ENCODE data around the gene OXT. TPM values are rescaled to one million over a fixed set of nuclear protein-coding genes. Genes with fewer than 3 reads are reported as not detected.

Gene OXT
- total RNA-seq, 1 donor from 2014 or later, result not detected

DNA sequence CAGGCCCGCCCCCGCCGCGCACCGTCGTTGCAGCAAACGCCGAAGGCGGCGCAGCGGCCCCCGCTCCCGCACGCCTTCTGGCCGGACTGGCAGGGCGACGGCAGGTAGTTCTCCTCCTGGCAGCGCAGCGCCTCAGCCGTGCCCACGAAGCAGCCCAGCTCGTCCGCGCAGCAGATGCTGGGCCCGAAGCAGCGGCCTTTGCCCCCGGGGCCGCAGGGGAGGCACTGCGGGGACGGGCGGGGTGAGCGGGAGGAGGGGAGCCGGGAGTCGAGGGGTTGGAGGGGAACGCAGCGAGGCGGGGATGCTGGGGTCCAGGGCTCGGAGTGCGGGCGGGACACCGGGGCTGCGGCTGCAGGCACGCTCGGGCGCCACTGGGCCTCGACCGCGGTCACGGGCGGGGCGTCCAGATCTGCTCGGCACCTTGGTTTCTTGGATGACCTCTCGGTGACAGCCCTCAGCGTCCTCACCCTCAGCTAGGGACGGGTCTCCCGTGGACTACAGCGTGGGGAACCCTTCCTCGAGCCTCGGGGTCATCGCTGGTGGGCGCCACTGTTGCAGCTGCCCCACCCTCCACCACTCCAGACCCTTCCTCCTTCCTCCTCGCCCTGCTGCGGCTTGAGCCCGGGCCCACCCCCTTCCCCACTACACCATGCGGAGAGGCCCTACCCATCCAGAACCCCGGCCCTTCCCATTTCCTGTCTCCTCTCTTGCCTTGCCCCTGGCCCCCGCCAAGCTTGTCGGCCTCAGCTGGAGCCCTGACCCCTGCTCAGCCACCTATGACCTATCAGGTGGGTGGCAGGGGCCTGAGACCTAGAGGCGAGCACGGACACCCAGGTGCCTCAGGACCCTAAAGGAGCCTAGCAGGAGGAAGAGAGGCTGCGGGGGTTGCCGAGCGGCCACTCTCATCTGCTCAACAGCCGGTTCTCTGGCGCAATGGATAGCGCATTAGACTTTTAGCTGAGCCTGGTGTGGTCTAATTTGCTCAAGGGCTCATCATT is 11.8 kb downstream of the OXT start:
- no peak for DNase-seq (ENCODE audit: low spot score in 2 of 2)
- no peak for FAIRE-seq

DNA sequence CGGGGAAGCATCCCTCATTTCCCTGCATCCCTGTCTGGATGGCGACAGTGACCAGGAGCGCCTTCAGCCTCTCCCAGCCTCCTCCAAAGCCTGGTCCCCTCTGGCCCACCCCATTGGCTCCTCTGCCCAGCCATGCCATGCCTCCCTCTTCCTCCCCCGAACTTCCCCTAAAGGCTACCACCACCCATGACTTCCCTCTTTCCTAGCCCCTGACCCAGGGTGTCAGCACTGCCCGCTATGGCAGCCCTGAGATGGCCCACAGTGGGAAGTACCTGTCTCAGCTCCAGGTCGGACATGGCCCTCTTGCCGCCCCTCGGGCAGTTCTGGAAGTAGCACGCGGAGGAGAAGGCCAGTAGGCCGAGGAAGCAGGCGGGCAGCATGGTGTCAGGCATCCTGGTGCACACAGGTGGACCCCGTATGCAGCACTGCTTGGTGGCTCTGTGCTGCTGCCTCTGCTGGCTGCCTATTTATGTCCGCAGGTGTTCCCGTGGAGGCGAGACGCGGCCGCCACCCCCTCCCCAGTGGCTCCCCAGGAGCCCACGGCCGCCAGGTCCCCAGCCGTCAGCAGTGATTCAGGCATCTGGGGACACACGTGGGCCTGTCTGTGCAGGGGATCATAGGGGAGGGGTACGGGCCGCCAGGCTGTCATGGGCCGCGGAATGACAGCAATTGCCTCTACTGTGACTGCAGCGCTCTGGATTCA is 13.0 kb downstream of the OXT start, which contains the start of gene AVP:
AVP (minus strand) TSS at position 442 of the 703 bp plus-strand sequence; CDS start at position 392, 50 bp downstream.
- FAIRE-seq (no peak), DNase-seq (ENCODE audit: low spot score in 2 of 2) (no peak)

DNA sequence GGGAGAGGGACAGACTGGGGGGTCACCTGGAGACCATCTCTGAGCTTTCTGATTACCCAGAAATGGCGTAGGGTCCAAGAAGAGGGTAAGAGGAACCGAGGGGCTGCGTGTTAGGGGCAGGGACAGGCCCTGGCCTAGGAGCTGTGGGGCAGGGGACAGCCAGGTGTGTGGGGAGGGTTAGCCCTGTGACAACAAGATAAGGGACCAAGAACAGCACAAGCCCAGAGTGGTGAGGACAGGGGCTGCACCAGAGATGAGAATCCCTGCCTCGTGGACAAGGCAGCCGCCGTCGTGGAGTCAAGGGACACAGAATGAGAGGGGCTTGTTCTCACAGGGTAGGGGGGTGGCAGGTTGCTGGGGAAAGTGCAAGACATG is 13.6 kb downstream of the OXT start:
- DNase-seq (ENCODE audit: low spot score in 2 of 2) (no peak), FAIRE-seq (no peak)

DNA sequence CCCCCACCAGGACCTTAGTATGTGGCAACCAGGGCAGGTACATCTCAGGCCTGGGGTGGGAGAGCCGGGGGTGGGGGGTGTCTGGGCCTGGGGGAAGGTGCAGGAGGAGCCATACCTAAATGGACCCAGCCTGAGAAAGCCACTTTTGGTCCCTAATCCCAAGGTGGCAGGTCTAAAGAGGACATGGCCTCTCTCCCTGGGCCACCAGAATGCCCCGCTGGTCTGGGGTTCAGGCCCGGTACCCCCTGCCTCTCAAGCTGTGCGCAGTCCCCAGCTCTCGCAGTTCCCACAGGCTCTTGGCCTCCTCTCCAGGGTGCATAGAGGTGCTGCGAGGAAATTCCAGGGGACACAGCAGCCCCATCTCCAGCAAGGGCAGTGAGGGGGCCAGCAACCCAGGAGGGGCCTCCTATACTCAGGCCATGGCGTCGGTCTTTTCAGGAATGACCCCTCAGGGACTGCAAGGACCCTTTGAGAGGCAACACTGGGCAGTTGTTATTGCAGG is 14.2 kb downstream of the OXT start:
- FAIRE-seq, result no peak
- DNase-seq (ENCODE audit: low spot score in 2 of 2), result no peak

DNA sequence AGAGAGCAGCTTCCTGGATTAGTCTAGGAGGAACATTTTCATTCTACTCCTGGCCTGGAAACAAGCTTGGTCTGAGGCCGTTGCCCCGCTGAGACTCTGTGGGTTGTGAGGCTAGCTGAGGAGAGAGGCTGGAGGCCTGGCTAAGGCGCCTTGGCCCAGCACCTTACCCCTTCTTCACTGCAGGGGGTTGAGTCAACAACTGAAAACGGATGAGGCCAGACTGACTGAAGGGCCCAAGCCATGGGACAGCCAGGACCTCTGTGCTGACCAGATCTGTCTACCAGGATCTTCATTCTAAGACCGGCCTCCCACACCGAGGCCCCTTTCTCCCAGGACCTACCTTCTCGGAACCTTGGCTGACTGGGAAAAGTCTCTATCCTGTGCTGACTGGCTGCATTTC is 16.6 kb downstream of the OXT start:
- no peak for FAIRE-seq
- DNase-seq (ENCODE audit: low spot score in 2 of 2), result no peak

DNA sequence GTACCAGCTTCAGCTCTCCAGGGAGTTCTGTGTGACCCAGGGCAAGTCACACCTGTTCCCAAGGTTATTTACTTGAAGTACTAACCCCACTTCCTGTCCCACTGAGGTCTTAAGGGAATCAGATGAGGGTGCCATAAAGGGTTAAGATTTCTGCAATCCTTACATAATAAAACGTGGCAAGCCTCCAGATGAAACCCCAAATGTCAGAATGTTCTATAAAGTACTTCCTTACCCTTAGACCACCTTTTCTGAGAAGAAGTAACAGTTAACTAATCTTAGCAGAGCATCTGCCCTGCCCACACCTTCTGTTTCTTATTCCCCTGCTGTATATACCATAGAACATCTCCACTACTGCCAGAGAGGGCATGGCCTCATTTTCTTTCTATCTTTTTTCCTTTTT is 19.1 kb downstream of the OXT start:
- no peak for FAIRE-seq
- no peak for DNase-seq (ENCODE audit: low spot score in 2 of 2)

DNA sequence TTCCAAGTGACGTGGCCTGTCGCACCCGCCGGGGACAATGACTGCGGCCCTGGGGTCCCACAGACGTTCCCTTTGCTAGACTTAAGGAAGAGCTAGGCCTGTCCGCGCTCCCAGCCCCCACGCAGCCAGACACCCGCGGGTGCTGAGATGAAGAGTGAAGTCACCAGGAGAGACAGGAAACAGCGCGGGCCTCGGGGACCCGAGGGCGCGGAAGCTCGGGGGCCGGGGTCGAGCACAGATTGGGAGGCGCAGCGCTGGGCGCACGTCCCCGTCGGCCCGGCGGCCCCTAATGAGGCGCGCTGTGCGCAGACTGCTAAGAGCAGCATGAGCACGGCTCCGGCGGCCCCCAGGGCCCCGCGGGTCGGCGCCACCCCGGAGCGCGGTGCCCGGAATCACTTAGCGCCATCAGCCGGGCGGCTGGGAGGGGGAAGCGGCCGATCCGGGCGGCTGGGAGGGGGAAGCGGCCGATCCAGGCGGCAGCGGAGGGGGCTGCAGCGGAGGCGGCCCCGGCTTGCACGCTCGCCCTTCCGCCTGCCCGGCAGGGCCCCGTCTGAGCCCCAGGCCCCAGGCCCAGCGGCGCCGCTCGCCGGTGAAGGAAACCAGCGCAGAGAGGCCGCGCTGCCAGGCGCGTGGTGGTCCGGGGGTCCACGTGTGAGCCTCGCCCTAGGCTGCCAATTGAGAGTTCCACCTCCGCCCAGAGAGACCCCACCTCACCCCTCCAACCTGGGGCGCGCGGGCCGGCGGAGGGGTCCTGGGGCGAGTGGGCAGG is 21.4 kb downstream of the OXT start:
- DNase-seq (ENCODE audit: low spot score in 2 of 2), result no peak

GRCh38 chr20:3093861-3094361 is 22.5 kb downstream of the OXT start:
- no peak for DNase-seq (ENCODE audit: low spot score in 2 of 2)
- no peak for FAIRE-seq

More for the DNA sequence above, 21.4 kb downstream of the OXT start:
- no peak for FAIRE-seq

DNA sequence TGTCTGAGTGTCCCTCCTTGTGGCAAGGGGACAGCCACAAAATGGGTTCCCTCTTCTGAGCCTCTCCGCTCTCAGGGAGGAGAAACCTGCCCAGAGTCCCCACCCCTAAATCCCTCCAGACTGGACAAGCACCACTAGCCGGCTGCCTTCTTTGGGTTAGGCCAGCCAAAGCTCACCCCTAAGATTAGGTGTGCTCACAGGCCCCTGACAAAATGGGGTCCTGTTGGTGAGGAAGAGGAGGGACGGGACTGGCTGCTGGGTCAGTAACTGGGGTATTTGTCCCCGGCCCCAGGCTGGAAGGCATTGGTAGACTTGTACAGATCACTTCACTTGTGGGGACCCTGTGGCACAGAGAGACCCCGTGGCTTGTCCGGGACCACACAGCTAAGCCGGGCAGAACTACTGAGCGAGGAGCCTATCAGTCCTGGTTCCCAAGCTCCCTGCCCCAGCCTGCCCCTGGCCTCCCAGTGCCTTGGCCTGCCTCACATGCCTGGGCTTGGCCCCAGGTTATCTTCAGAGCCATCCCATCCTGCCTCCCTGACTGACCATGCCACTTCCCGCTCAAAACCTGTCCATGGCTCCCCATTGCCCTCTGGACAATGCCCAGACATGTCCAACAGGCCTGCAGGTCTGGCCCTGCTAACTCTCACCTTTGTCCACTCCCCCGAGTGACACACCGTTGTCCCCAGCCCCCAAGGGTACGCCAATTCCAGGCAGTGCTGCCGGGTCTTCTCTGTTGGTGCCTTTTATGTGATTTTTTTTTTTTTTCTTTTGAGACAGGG is 23.6 kb downstream of the OXT start:
- DNase-seq (ENCODE audit: low spot score in 2 of 2) (no peak), FAIRE-seq (no peak)

DNA sequence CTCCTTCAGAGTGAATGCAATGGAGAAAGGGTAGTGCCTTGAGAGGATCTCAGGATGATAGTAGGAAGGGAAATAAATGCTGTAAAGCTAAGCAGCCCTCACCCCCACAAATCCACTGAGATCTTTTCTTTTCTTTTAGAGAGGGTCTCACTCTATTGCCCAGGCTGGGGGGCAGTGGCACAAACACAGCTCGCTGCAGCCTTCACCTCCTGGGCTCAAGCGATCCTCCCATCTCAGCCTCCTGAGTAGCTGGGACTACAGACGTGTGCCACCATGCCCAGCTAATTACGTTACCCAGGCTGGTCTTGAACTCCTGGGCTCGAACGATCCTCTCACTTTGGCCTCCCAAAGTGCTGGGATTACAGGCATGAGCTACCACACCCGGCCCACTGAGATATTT is 29.1 kb downstream of the OXT start:
- no peak for DNase-seq (ENCODE audit: low spot score in 2 of 2)
- no peak for FAIRE-seq

GRCh38 chr20:3101251-3101650 is 29.8 kb downstream of the OXT start:
- DNase-seq (ENCODE audit: low spot score in 2 of 2) (no peak), FAIRE-seq (no peak)

GRCh38 chr20:3101737-3102574 is 30.5 kb downstream of the OXT start:
- DNase-seq (ENCODE audit: low spot score in 2 of 2) (no peak), FAIRE-seq (no peak)

GRCh38 chr20:3102575-3103368 is 31.4 kb downstream of the OXT start:
- no peak for FAIRE-seq

GRCh38 chr20:3103369-3104032 is 32.1 kb downstream of the OXT start:
- FAIRE-seq (no peak), DNase-seq (ENCODE audit: low spot score in 2 of 2) (no peak)

More at GRCh38 chr20:3102575-3103368, 31.4 kb downstream of the OXT start:
- no peak for DNase-seq (ENCODE audit: low spot score in 2 of 2)

DNA sequence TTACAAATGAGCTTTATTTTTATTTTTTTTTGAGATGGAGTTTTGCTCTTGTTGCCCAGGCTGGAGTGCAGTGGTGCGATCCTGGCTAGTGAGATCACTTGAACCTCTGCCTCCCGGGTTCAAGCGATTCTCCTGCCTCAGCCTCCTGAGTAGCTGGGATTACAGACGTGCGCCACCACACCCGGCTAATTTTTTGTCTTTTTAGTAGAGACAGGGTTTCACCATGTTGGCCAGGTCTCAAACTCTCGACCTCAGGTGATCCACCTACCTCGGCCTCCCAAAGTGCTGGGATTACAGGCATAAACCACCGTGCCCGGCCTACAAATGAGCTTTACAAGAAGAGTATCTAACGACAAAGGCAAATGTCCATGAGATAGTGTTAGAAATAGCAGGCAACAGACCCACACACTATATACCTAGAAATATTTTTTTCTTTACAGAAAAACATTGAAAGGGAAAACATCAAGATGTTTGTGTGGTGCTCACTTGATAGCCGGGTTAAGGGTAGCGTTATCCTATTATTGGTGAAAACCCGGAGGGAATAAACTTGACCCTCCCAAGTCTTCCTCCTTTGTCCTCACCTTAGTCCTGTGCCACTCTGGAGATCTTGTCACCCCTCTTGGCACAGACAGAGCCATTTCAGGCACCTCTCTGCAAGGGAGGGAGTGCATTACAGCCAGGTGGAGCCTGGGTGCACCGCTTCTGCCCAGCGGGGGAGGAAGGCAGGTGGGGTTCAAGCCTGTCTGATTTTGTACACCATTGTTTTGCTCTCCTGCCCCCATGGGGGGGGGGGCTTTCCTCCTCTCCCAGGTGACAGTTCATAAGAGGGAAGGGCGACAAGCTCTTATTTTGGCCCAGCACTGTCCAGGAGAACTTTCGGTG is 34.1 kb downstream of the OXT start:
- no peak for DNase-seq (ENCODE audit: low spot score in 2 of 2)
- FAIRE-seq, result no peak

- DNase-seq (ENCODE audit: low spot score in 2 of 2) (no peak), FAIRE-seq (no peak)
Measured at GRCh38 chr20:3106185-3106584, 34.8 kb downstream of the OXT start.
